ENCODE results near the gene CRYBA2.

The CRYBA2 gene

DNA sequence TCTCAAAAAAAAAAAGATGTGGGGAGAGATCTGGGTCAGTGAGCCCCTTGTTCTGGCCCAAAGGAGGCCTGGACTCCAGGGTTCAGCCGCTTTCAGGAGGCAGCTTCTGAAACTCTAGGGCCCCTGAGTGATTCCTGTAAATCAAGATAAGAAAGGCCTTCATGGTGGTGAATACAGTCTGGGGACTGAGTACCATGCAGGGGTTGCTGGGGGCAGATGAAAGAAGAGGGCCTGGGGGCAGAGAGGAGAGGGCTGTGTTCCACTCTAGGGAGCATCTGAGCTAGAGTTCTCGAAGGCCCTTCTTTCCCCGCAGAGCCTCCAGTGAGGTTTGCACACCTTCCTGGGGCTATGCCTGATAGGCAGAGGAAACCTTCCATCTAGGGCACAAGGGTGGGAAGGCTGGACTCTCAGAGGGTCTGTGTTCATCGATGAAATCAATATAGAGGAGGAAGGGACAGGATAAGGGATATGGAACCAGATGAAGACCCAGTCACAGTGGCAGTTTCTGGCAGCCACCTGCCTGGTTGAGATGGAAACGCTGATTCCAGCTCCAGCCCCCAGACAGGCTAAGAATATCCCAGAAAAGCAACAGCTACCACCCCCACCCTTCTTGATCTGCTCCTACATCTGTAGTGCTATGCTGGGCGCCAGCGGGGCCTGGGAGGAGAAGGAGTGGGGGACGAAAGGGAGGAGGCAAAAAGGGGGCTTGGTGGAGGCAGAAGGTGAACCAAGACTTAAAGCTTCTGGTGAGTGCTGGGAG lies 38.5 kb downstream of the CRYBA2 start:
- TF ChIP-seq, protein P1, sequence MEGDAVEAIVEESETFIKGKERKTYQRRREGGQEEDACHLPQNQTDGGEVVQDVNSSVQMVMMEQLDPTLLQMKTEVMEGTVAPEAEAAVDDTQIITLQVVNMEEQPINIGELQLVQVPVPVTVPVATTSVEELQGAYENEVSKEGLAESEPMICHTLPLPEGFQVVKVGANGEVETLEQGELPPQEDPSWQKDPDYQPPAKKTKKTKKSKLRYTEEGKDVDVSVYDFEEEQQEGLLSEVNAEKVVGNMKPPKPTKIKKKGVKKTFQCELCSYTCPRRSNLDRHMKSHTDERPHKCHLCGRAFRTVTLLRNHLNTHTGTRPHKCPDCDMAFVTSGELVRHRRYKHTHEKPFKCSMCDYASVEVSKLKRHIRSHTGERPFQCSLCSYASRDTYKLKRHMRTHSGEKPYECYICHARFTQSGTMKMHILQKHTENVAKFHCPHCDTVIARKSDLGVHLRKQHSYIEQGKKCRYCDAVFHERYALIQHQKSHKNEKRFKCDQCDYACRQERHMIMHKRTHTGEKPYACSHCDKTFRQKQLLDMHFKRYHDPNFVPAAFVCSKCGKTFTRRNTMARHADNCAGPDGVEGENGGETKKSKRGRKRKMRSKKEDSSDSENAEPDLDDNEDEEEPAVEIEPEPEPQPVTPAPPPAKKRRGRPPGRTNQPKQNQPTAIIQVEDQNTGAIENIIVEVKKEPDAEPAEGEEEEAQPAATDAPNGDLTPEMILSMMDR (IDR thresholded peaks at IDR 0.05; ENCODE audit: low read depth, low read length, missing control alignments), result no peak
- DNase-seq (ENCODE audit: low read depth), result no peak
- H3K4me3 ChIP-seq (ENCODE audit: low read depth, low read length), result no peak overlapping the region

DNA sequence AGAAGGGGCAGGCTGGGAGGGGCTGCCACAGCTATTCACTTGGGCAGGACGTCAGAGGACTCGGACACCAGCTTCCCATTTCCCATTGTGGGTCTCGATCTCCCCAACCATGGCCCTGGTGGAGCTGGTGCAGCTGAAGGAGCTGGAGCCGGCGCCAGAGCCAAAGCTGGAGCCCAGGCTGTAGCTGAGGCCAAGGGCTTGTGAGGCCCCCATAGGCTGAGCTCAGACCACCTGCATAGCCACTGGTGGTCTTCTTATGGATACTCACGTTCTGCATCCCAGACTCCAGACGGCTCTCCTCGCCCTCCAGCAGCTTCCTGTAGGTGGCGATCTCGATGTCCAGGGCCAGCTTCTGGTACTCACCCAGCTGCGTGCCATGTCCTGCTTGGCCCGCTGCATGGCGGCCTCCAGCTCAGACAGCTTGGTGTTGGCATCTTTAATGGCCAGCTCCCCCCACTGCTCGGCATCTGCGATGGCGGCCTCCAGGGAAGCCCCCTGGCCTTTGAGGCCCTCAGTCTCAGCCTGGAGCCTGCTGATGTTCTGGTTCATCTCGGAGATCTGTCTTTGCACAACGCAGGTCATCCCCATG lies 39.8 kb downstream of the CRYBA2 start:
- TF ChIP-seq, protein P1 (IDR thresholded peaks at IDR 0.05; ENCODE audit: low read depth, low read length, missing control alignments), result peak; percentile 32
- DNase-seq (ENCODE audit: low read depth), result no peak

DNA sequence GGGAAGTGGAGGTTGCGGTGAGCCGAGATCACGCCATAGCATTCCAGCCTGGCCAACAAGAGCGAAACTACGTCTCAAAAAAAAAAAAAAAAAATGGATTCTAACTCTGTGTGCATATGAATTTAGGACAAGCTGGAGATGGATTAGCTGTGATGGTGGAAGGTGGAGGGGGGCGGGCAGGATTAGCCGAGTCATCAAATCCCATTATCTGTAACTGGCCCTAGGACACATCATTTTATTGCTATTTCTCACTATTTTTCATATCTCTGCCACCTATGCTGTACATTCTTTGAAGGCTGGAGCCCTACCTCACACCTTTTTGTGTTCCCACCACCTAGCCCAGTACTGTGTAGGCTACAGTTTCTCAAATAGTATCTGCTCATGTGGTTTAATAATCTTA lies 41.1 kb downstream of the CRYBA2 start:
- no peak overlapping the region for H3K4me3 ChIP-seq (ENCODE audit: low read depth, low read length)
- TF ChIP-seq, protein P1 (IDR thresholded peaks at IDR 0.05; ENCODE audit: low read depth, low read length, missing control alignments), result no peak

More for the DNA sequence above, 39.8 kb downstream of the CRYBA2 start:
- no peak overlapping the region for H3K4me3 ChIP-seq (ENCODE audit: low read depth, low read length)

DNA sequence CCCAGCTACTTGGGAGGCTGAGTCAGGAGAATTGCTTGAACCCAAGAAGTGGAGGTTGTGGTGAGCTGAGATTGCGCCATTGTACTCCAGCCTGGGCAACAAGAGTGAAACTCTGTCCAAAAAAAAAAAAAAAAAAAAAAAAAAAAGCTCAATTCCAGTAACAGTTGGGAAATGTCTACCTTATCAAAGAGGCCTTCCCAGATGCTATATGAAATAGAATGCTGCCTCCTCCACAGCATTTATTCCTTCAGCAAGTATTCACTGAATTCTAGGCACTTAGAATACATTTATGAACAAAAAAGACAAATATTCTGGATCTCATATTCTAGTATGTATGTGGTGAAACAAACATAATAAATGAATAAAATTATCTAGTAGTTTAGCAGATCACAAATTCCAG lies 46.6 kb downstream of the CRYBA2 start:
- DNase-seq (ENCODE audit: low read depth), result no peak
- H3K4me3 ChIP-seq (ENCODE audit: low read depth, low read length), result no peak overlapping the region
- TF ChIP-seq, protein P1 (IDR thresholded peaks at IDR 0.05; ENCODE audit: low read depth, low read length, missing control alignments), result no peak

More for the DNA sequence above, 41.1 kb downstream of the CRYBA2 start:
- DNase-seq (ENCODE audit: low read depth), result no peak

GRCh38 chr2:218944759-218945404 lies 48.3 kb downstream of the CRYBA2 start:
- TF ChIP-seq, protein P1 (IDR thresholded peaks at IDR 0.05; ENCODE audit: low read depth, low read length, missing control alignments), result no peak
- no peak overlapping the region for H3K4me3 ChIP-seq (ENCODE audit: low read depth, low read length)
- DNase-seq (ENCODE audit: low read depth), result no peak

All from GM12864 (cell line).